B cell (primary cell): ENCODE results near the gene ITPK1. TPM values are rescaled to one million over a fixed set of nuclear protein-coding genes. Genes with fewer than 3 reads are reported as not detected.

Experiments
- ATAC-seq: fragments of 200-7000 bp; cut with Tn5 transposase; one replicate; pipeline ENCODE4 v1.10.0; 2021; ENCODE audit warnings: low read depth, mild to moderate bottlenecking, moderate number of reproducible peaks, moderate library complexity
- CTCF ChIA-PET: fragments of 350-600 bp; sonication (Branson Sonifier 250); formaldehyde crosslinking; loops from one replicate; lab custom pipeline; 2021; ENCODE audit warnings: antibody characterized with exemption, inconsistent platforms; lab: Charles Lee
- POLR2A ChIA-PET: fragments of 350-600 bp; sonication (Branson Sonifier 250); formaldehyde crosslinking; loops from one replicate; lab custom pipeline; 2021; ENCODE audit warnings: antibody characterized with exemption; lab: Charles Lee
- DNase-seq: peaks from one replicate; pipeline ENCODE4 v3.0.0; 2013
- H2AFZ ChIP-seq: 2 replicates; pipeline ENCODE4 v1.6.1; 2012; ENCODE audit warnings: mild to moderate bottlenecking, low read depth, low read length; ENCODE audit not compliant: insufficient read depth, poor library complexity, severe bottlenecking
- H3K27ac ChIP-seq, 2 donors: 1 replicate in 1 of 2; 2 replicates in 1 of 2; pipeline ENCODE4 v1.5.1; 2012 to 2013; ENCODE audit warnings: low read length in 2 of 2, mild to moderate bottlenecking in 2 of 2, moderate library complexity in 1 of 2
- H3K27me3 ChIP-seq, 4 experiments: fragments of 200-600 bp in 1 of 4; sonication (generic) in 1 of 4; replicated peaks in 1 of 4; 1 replicate in 2 of 4; 2 replicates in 2 of 4; pipeline versions ENCODE4 v1.6.1 to v1.7.0; 2013 to 2016; ENCODE audit warnings: low read length in 3 of 4, mild to moderate bottlenecking in 2 of 4, mixed read lengths in 1 of 4, moderate library complexity in 1 of 4; ENCODE audit not compliant: insufficient read depth in 4 of 4, control insufficient read depth in 3 of 4; ENCODE audit errors: control extremely low read depth in 1 of 4
- H3K36me3 ChIP-seq, 2 experiments: replicated peaks in 1 of 2; 1 replicate in 1 of 2; 2 replicates in 1 of 2; pipeline versions ENCODE4 v1.6.1 to v1.7.1; 2013; ENCODE audit warnings: low read length in 1 of 2; ENCODE audit not compliant: insufficient read depth in 2 of 2, control insufficient read depth in 1 of 2; ENCODE audit errors: control extremely low read depth in 1 of 2, extremely low read depth in 1 of 2
- H3K4me1 ChIP-seq, 2 donors: fragments of 200-600 bp in 1 of 2; sonication (generic) in 1 of 2; 1 replicate in 1 of 2; 2 replicates in 1 of 2; pipeline versions ENCODE4 v1.5.1 to v1.6.1; 2013 to 2017; ENCODE audit warnings: low read length in 2 of 2; ENCODE audit not compliant: control insufficient read depth in 2 of 2, insufficient read depth in 2 of 2
- H3K4me2 ChIP-seq: replicated peaks from 2 replicates; pipeline ENCODE3; 2012; ENCODE audit warnings: mild to moderate bottlenecking, low read depth, low read length; ENCODE audit not compliant: poor library complexity, severe bottlenecking
- H3K4me3 ChIP-seq, 5 experiments: fragments of 200-600 bp in 1 of 5; sonication (generic) in 1 of 5; 1 replicate in 3 of 5; 2 replicates in 2 of 5; pipeline versions ENCODE4 v1.5.1 to v1.7.0; 2011 to 2016; ENCODE audit warnings: low read length in 4 of 5, mild to moderate bottlenecking in 4 of 5, low read depth in 2 of 5, control low read depth in 1 of 5, moderate library complexity in 1 of 5; ENCODE audit not compliant: insufficient read depth in 1 of 5; ENCODE audit errors: control extremely low read depth in 1 of 5, extremely low read depth in 1 of 5
- H3K79me2 ChIP-seq: fragments of 200-600 bp; sonication (generic); one replicate; pipeline ENCODE4 v1.6.0; 2016; ENCODE audit warnings: low read length; ENCODE audit not compliant: control insufficient read depth, insufficient read depth
- H3K9ac ChIP-seq: fragments of 200-600 bp; sonication (generic); 2 replicates; pipeline ENCODE4 v1.6.1; 2017; ENCODE audit warnings: mild to moderate bottlenecking, low read length, moderate library complexity
- H3K9me3 ChIP-seq, 3 donors: one replicate each; pipeline versions ENCODE4 v1.6.1 to v1.7.1; 2013; ENCODE audit warnings: low read length in 2 of 3; ENCODE audit not compliant: control insufficient read depth in 2 of 3, insufficient read depth in 1 of 3; ENCODE audit errors: control extremely low read depth in 1 of 3
- H4K20me1 ChIP-seq: 2 replicates; pipeline ENCODE4 v1.6.0; 2012; ENCODE audit warnings: mild to moderate bottlenecking, low read length; ENCODE audit not compliant: insufficient read depth, control insufficient read depth, poor library complexity, severe bottlenecking
- H3K27ac Mint-ChIP-seq: one replicate; pipeline ENCODE4 v1.8.0; 2021; ENCODE audit warnings: mixed read lengths
- H3K27me3 Mint-ChIP-seq: one replicate; pipeline ENCODE4 v1.8.0; 2021; ENCODE audit warnings: mixed read lengths
- H3K4me1 Mint-ChIP-seq: one replicate; pipeline ENCODE4 v1.8.0; 2021; ENCODE audit warnings: mixed read lengths
- H3K4me3 Mint-ChIP-seq: one replicate; pipeline ENCODE4 v1.8.0; 2021; ENCODE audit warnings: mixed read lengths
- H3K9me3 Mint-ChIP-seq: one replicate; pipeline ENCODE4 v1.8.0; 2022; ENCODE audit warnings: mixed read lengths; ENCODE audit not compliant: insufficient read depth
- CTCF ChIP-seq: fragments of 200-600 bp; IDR thresholded peaks from one replicate; pipeline ENCODE4 v1.8.0; 2022; ENCODE audit warnings: antibody characterized with exemption, mild to moderate bottlenecking
- EZH2 ChIP-seq: IDR thresholded peaks from 2 replicates; pipeline ENCODE4 v1.6.1; 2012; ENCODE audit warnings: borderline replicate concordance, low read depth, mild to moderate bottlenecking, moderate library complexity, low read length; ENCODE audit not compliant: insufficient read depth, poor library complexity, severe bottlenecking
- WGBS: methylation state at CpG from one replicate; pipeline ENCODE4 v1.1.5; 2013; ENCODE audit warnings: missing lambda C conversion rate; ENCODE audit not compliant: insufficient coverage; 5-methylcytosine and 5-hydroxymethylcytosine counted together
- intact Hi-C: fragments of 100-400 bp; cut with micrococcal nuclease; formaldehyde crosslinking; loops from one replicate; pipeline ENCODE4 v1.10.0; 2022
- polyA plus RNA-seq: library from polyadenylated mRNA; depleted of rRNA; stranded (reverse); fragments of >200 nt; gene quantifications from 2 replicates; pipeline ENCODE4 v1.2.3, GENCODE V29; 2012
- total RNA-seq, 2 donors: library from RNA; stranded (reverse); fragments of 120-200 nt in 1 of 2; gene quantifications; 1 replicate in 1 of 2; 2 replicates in 1 of 2; pipeline versions ENCODE4 v1.2.3 to v1.2.4, GENCODE V29; 2013 to 2022

Gene ITPK1
- total and polyA plus RNA-seq, 2 donors (not counting 1 experiment from before 2014, with no cell fraction given) = 46.0 to 46.9 TPM

- no peak overlapping the region for H3K4me3 Mint-ChIP-seq
- TF ChIP-seq EZH2 = no peak
- no peak for TF ChIP-seq CTCF
- WGBS = 96% methylated on average over 4 of the region's 8 CpGs
- ChIA-PET CTCF (no interaction called here), POLR2A (no interaction called here)
- peaks cover 50% of the 10 kb centered on the region for H3K79me2 ChIP-seq
- peaks cover 2 to 3% of the 10 kb centered on the region in 2 donors for H3K4me1 ChIP-seq
- DNase-seq (no peak), ATAC-seq (no peak)
- no peak overlapping the region for H3K27ac ChIP-seq
- no peak overlapping the region for H3K4me2 ChIP-seq
- peaks cover 14% of the 10 kb centered on the region for H4K20me1 ChIP-seq
- H3K9me3 Mint-ChIP-seq = no peaks in the 10 kb centered on the region
- H3K9me3 ChIP-seq = no peaks in the 10 kb centered on the region
- H2AFZ ChIP-seq = no peak overlapping the region
- H3K27me3 Mint-ChIP-seq = no peaks in the 10 kb centered on the region
- H3K27ac Mint-ChIP-seq = no peak overlapping the region
- H3K27me3 ChIP-seq = no peaks in the 10 kb centered on the region
- intact Hi-C loops = no loop called here
- H3K36me3 ChIP-seq = peaks cover 0 to 13% of the 10 kb centered on the region in 2 experiments
- H3K4me3 ChIP-seq = no peak overlapping the region
- no peak overlapping the region for H3K9ac ChIP-seq
- peaks cover 14% of the 10 kb centered on the region for H3K4me1 Mint-ChIP-seq
These were observed 97.4 kb downstream of the ITPK1 start for GRCh38 chr14:93018366-93018765.

DNA sequence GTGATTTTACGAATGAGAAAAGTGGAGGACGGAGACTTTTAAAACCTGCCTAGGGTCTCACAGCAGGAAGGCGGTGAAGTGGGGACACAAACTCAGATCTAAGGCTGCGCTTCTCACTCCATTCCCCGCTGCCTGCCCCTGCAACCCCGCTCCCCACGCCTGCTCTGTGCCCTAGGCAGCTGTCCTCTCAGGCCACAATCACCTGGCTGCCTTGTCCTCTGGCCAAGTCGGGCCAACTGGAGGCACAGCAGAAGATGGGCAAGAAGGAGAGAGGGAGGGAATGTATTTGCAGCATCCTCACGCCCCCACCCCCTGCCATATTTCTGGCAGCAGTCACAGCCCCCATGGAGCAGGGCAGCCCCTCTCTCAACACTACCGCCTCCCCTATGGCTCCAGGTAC, 97.8 kb downstream of the ITPK1 start:
- DNase-seq (no peak), ATAC-seq (no peak)
- H3K27me3 Mint-ChIP-seq = no peaks in the 10 kb centered on the region
- TF ChIP-seq CTCF (no peak), EZH2 (no peak)
- Histone ChIP-seq H3K27me3 (no peaks in the 10 kb centered on the region), H3K27ac (no peak overlapping the region), H3K79me2 (peaks cover 49% of the 10 kb centered on the region), H3K36me3 (peaks cover 0 to 13% of the 10 kb centered on the region in 2 experiments), H3K4me1 (peaks cover 5 to 8% of the 10 kb centered on the region in 2 donors), H4K20me1 (peaks cover 18% of the 10 kb centered on the region), H2AFZ (no peak overlapping the region), H3K4me2 (no peak overlapping the region), H3K4me3 (no peak overlapping the region), H3K9ac (no peak overlapping the region), H3K9me3 (no peaks in the 10 kb centered on the region)
- peaks cover 19% of the 10 kb centered on the region for H3K4me1 Mint-ChIP-seq
- intact Hi-C loops = no loop called here
- ChIA-PET CTCF (no interaction called here), POLR2A (no interaction called here)
- 95% methylated on average over 8 of the region's 10 CpGs for WGBS
- no peaks in the 10 kb centered on the region for H3K9me3 Mint-ChIP-seq
- no peak overlapping the region for H3K4me3 Mint-ChIP-seq
- no peak overlapping the region for H3K27ac Mint-ChIP-seq
